Measurements from ENCODE around the gene TAAR6. TPM values are rescaled to one million over a fixed set of nuclear protein-coding genes. Genes with fewer than 3 reads are reported as not detected.

The TAAR6 gene
- total RNA-seq (not detected), polyA plus RNA-seq (not detected)

- Histone ChIP-seq H3K27me3 (ENCODE audit: control insufficient read depth in 4 of 4, insufficient read depth in 4 of 4, low read length in 3 of 4) (peaks cover 0 to 5% (median 0%) of the 10 kb centered on the region in 4 donors), H3K4me1 (ENCODE audit: control insufficient read depth in 4 of 4, insufficient read depth in 4 of 4, low read length in 3 of 4) (no peaks in the 10 kb centered on the region), H3K4me3 (ENCODE audit: low read depth in 1 of 3, low read length in 3 of 3) (no peak within 1 kb of the TSS), H3K36me3 (ENCODE audit: control insufficient read depth in 4 of 4, insufficient read depth in 3 of 4, low read depth in 1 of 4, low read length in 3 of 4) (no peaks in the 10 kb centered on the region), H3K9ac (ENCODE audit: low read depth in 1 of 2, low read length in 2 of 2) (no peak within 1 kb of the TSS), H3K27ac (ENCODE audit: low read depth in 1 of 2, low read length in 2 of 2) (no peak within 1 kb of the TSS), H3K9me3 (ENCODE audit: control insufficient read depth in 4 of 4, low read length in 3 of 4) (no peaks in the 10 kb centered on the region)
- 83% methylated on average over 15 of the region's 15 CpGs for WGBS
- no peak for TF ChIP-seq FOXA2 (IDR thresholded peaks at IDR 0.05)
- TF ChIP-seq GABPA (IDR thresholded peaks at IDR 0.05 in 1 of 2, conservative IDR thresholded peaks at IDR 0.05 in 1 of 2), result no peak
- no peak for TF ChIP-seq RAD21 (IDR thresholded peaks at IDR 0.05)
- no peak for TF ChIP-seq RXRA (IDR thresholded peaks at IDR 0.05)
- no peak for TF ChIP-seq REST (IDR thresholded peaks at IDR 0.05)
- no peak for TF ChIP-seq SP1 (IDR thresholded peaks at IDR 0.05)
- no peak for TF ChIP-seq CTCF (IDR thresholded peaks at IDR 0.05; ENCODE audit: low read depth, low read length, missing input control)
- TF ChIP-seq EGR1 (IDR thresholded peaks at IDR 0.05; ENCODE audit: low read depth in 2 of 2), result no peak
- TF ChIP-seq NR2F2 (IDR thresholded peaks at IDR 0.05), result no peak
- no peak for TF ChIP-seq ZBTB33 (IDR thresholded peaks at IDR 0.05)
- no peak for TF ChIP-seq HNF4A (conservative IDR thresholded peaks at IDR 0.05)
- TF ChIP-seq TAF1 (conservative IDR thresholded peaks at IDR 0.05), result no peak
- no peak for TF ChIP-seq HNF4G (IDR thresholded peaks at IDR 0.05)
- no peak for TF ChIP-seq MAX (IDR thresholded peaks at IDR 0.05)
- no peak for TF ChIP-seq YY1 (IDR thresholded peaks at IDR 0.05)
- TF ChIP-seq JUND (IDR thresholded peaks at IDR 0.05), result no peak
- no peak for TF ChIP-seq ATF3 (IDR thresholded peaks at IDR 0.05)
- TF ChIP-seq FOXA1 (IDR thresholded peaks at IDR 0.05), result no peak
- DNase-seq (ENCODE audit: low spot score), result no peak
Observed at GRCh38 chr6:132570221-132570777, at the start of gene TAAR6. Gene TAAR6 (plus strand): TSS chr6:132570322. CDS start chr6:132570322, 0 bp downstream.

Data from liver (tissue), 9 donors.